HG02884 (cell line): ENCODE measurements around the gene RASA2.

Experiments used
- ATAC-seq: cut with Tn5 transposase; IDR thresholded peaks from one replicate; pipeline ENCODE4 v1.9.1; 2021; ENCODE audit warnings: mild to moderate bottlenecking, moderate library complexity; ENCODE audit not compliant: unreplicated experiment

The RASA2 gene, protein sequence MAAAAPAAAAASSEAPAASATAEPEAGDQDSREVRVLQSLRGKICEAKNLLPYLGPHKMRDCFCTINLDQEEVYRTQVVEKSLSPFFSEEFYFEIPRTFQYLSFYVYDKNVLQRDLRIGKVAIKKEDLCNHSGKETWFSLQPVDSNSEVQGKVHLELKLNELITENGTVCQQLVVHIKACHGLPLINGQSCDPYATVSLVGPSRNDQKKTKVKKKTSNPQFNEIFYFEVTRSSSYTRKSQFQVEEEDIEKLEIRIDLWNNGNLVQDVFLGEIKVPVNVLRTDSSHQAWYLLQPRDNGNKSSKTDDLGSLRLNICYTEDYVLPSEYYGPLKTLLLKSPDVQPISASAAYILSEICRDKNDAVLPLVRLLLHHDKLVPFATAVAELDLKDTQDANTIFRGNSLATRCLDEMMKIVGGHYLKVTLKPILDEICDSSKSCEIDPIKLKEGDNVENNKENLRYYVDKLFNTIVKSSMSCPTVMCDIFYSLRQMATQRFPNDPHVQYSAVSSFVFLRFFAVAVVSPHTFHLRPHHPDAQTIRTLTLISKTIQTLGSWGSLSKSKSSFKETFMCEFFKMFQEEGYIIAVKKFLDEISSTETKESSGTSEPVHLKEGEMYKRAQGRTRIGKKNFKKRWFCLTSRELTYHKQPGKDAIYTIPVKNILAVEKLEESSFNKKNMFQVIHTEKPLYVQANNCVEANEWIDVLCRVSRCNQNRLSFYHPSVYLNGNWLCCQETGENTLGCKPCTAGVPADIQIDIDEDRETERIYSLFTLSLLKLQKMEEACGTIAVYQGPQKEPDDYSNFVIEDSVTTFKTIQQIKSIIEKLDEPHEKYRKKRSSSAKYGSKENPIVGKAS

DNA sequence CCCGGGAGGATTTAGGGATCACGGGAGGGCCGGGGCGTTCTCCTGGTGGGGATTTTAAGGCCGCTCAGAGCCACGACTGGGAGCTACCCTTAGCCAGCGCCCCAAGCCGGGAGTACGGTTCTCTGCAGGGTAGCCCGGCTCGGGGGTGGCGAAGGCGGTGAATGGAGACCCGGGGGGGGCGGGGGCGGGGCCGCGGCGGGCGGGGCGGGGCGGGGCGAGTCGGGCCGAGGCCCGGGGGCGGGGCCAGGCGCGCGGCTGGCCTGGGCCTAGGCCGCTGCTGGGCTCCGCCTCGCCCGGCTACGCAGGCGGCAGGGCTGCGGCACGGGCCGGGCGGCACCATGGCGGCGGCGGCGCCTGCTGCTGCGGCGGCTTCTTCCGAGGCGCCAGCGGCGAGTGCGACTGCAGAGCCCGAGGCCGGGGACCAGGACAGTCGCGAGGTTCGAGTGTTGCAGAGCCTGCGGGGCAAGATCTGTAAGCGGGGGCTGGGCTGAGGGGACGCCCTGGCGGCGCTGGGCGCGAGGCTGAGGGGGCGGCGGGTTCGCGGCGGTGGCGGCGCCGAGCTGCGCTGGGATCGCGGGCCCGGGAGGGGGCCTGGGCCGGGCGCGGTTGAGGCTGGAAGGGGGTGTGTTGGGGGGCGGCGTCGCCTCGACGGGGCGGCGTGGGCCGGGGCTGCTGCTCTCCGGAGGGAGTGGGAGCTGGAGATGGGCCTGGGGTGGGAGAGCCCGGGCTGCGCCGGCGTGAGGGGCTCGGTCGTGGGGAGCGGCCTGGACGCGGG, at the start of gene RASA2:
Gene RASA2, plus strand, starts transcription at position 282 of the 775 bp plus-strand sequence. Its CDS starts 57 bp downstream, at position 339.
- ATAC-seq, result peak; percentile 57

DNA sequence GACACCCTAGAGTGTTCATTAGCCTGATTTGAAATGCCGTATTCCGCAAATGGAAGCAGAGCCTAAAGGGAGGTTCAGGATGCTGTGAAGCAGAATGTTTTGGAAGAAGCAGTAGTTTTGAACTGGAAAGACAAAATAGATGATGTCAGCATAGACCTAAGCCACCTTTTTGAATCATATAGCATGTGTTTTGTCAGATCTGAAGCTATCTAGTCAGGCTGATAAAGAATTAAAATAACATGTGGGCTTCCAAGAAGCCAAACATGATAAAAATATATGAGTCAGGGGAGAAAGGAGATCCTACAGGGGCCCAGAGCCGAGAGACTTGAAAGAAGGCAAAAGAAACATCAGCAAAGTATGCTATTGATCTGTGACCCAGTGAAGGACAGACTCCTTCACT, 47.2 kb upstream of the RASA2 start:
- no peak for ATAC-seq

DNA sequence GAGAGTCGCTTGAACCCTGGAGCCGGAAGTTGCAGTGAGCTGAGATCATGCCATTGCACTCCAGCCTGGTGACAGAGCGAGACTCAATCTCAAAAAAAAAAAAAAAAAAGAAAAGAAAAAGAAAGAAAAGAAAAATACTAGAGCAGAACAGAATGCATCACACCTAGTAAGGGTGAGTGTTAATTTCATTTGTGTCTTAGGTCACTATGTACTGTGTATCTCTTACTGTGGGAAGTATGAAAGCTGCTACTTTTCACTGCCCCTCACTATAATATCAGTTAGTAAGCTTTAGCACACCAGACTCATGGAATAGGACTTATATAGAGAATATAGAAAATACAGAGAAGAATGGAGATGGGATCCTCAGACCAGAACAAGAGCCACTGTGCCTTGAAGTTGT, 45.9 kb upstream of the RASA2 start:
- ATAC-seq, result no peak

DNA sequence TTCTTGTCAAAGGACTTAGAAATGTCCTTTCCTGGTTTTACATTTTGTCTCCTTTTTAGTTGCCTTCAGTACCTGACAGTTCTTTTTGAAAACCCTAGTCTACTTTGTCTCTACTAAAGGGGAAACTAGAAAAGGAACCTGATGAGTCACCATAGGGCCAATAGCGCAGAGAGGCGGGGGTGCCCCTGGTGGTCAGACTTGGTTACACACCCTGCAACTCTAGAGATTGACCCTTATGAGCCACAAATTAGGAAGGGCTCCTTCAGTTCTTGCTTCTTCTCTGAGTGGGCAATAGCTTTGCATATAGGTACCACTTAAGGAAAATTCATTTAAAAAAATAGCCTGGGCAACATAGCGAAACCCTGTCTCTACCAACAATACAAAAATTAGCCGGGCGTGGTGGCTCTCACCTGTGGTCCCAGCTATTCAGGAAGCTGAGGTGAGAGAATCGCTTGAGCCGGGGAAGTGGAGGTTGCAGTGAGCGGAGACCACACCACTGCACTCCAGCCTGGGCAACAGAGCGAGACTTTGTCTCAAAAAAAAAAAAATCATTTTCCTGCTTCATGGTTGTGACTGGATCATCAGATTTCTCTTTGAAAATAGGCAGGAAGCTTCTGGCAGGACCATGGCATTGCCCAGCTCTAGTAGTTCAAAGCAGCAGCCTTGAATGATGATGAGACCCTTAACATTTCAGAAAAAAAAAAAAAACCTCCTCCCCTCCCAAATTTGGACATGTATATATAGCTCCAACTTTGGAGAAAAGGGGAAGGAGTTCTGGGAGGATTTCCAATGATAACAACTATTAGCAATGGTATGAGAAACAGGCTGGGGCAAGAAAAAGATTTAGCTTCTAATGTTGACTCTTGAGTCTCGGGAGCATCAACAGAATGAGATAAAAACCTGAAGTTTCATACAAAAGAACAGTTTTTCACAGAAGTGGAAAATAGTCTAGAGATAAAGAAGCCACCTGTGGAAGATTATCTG, 45.2 kb upstream of the RASA2 start:
- ATAC-seq, result peak; percentile 97

DNA sequence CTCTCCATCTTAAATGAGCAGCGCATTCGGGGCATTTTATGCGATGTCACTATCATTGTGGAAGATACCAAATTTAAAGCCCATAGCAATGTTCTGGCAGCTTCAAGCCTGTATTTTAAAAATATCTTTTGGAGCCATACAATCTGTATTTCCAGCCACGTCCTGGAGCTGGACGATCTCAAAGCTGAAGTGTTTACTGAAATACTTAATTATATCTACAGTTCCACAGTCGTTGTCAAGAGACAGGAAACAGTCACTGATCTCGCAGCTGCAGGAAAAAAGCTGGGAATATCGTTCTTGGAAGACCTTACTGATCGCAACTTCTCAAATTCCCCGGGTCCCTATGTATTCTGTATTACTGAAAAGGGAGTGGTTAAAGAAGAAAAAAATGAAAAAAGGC, 44.4 kb upstream of the RASA2 start:
- no peak for ATAC-seq

DNA sequence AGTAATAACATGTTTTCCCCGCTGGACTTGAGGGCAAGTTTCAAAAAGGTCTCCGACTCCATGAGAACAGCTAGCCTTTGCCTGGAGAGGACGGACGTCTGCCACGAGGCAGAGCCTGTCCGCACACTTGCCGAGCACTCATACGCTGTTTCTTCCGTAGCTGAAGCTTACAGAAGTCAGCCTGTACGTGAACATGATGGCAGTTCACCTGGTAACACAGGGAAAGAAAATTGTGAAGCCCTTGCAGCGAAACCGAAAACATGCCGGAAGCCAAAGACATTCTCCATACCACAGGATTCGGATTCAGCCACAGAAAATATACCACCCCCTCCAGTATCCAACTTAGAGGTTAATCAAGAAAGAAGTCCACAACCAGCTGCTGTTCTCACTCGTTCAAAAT, 43.9 kb upstream of the RASA2 start:
- ATAC-seq, result no peak

DNA sequence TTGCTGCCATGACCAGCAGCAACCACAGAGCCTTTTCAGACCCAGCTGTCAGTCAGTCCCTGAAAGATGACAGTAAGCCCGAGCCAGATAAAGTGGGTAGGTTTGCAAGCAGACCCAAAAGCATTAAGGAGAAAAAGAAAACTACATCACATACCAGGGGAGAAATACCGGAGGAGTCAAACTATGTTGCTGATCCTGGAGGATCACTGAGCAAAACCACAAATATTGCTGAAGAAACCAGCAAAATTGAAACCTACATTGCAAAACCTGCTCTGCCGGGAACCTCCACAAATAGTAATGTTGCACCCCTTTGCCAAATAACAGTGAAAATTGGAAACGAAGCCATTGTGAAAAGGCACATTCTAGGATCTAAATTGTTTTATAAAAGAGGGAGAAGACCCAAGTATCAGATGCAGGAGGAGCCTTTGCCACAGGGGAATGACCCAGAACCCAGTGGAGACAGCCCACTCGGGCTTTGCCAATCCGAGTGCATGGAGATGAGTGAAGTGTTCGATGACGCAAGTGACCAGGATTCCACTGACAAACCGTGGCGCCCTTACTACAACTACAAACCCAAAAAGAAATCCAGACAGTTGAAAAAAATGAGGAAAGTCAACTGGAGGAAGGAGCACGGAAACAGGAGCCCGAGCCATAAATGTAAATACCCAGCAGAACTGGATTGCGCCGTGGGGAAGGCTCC, 42.1 kb upstream of the RASA2 start:
- no peak for ATAC-seq

DNA sequence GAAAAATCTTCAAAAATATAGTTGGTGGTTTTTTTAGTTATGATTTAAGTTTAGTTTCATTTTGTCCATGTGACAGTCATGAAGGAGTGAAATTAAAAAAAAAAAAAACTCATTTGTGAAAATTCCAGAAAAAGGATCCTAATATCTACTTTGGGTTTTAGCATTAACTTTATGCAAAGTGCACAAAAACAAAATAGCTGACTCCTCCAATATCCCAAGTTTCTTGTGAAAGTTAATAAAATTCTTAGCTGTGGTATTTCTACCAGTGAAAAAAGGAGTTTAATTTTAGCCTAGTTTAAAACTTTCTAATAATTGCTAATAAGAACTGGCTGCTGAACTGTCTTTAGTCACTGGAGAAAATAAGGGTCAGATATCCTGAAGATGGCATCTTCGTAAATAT, 40.8 kb upstream of the RASA2 start:
- ATAC-seq, result no peak

DNA sequence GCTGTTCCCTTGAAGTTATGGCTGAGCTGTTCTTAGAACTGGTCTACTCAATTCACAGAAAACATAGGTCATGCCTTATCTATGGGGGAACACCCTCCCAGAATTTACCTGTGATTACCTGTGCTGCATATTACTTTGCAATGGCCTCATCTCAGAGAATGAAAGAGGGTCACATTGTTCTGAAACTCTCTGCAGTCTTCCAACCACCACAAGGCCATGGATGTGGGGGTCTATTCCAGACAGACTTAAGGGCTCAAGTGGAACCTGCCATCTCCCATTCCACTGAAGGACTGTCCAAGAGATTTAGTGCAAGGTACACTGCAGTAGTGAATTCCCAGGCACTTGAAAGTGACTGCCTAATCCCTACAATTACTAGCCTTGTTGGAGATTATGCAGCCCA, 40.1 kb upstream of the RASA2 start:
- ATAC-seq, result no peak

DNA sequence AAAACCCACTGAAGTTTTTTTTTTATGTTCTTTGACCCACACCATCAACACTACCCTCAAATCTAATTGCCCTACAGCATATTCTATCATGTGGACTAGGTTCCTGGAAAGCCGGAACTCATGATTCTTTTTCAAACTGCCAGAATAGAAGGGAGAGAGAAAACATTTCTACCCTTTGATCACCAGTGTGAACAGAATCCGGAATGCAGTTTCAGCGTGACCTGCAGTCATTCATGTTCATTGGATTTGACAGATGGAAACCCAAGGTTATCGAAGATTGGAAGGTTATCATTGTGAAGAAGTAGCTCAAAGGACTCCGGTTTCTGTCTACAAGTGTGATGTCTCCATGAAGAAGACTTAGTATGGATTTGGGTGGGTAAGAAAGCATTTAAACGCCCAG, 39.4 kb upstream of the RASA2 start:
- ATAC-seq, result no peak

DNA sequence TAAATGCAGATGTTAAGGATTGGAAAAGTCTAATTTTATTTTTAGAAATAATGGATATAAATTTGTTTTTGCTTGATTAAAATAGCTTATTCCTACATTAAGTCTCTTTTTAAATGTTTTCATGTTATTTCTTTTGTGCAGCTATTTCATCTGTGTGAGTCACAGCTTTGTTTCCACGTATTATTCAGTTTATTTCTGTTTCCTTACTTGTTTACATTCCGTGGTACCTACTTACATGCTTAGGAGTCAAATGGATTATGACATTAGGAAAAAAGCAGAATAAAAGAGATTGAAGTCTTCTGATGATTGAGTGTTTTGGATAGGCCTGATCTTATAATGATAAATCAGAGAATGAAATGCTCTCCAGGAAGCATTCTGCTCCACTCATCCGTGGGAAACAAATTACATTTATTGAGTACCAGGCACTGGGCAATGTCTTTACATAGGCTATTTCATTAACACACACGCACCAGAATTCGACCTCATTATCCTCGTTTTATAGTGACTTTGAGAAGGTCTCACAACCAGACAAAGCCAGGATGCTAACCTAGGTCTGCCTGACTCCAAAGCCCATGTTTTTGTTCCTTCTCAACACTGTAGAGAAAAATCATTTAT, 38.1 kb upstream of the RASA2 start:
- no peak for ATAC-seq

DNA sequence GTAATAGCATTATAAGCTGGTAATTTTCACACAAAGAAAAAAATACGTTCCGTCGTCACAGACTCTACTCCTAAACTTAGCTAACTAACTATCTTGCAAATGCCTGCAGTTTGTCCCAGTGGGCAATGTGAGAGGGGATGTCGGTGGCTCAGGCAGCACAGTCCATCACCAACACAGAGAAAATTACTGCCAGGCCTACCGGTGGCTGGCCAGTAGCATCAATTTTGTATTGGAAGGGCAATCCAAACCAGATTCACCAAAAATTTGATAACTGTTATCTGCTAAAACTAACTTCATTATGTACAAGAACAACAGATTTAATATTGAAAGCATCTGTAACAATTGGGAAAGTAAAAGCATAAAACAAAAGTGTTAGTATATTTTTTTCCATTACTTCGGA, 37.4 kb upstream of the RASA2 start:
- ATAC-seq, result no peak

DNA sequence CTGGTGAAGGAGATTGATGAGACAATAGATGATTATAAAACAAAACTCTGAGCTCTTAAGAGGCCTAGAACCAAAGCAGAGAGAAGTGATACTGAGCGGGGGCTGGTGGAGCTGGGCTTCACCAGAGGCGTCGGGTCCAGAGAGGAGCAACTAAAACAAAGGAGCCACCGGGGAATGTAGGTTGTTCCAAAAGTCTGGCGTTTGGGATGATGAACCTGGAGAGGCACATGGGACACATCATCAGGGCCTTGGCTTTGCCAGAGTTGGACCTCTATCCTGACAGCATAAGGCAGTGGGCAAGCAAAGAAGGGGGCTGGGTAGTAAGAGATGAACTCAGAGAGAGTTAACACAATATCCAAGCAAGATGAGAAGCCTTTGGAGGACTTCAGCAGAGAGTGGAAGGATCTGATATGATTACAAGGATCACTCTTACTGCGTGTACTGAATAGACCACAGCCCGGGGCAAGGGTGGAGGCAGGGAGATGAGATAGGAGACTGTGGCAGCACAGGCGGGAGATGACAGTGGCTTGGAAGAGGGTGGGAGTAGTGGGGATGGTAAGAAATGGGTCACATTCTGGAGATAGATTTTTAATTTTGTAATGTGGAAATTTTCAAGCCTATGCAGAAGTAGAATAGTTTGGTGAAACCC, 36.0 kb upstream of the RASA2 start:
- no peak for ATAC-seq

DNA sequence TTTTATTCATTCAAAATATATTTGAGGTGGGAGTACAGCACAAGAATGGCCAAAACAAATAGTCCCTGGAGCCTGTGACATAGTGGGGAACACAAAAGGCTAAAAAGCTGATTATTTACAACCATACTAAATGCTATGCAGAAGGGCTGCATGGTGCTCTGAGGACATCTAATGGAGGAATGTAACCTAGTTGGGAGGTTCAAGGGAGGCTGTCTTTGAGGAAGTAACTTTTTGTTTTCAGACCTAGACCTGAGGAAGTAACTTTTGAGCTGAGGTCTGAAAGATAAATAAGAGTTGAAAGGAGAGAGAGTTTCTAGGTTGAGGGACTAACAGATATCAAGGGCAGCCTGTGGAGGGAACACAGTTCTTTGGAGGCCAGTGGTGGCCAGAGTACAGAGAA, 34.8 kb upstream of the RASA2 start:
- ATAC-seq, result peak; percentile 82

DNA sequence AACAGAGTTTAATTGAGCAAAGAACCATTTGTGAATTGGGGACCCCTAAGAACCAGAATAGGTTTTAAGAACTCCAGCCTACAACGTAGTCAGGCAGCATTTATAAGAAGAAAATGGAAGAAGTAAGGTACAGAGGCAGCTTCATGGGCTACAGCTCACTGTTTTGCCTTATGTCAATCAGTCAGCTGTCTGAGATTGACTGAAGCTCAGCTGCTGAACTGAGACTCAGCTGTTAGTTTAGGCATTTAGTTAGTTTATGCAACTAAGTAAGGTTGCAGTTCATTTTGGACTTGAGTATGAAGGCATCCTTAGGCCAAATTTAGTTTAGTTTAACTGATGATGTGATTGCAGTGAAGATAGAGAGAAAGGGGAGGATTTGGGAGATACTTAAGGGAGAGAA, 34.1 kb upstream of the RASA2 start:
- no peak for ATAC-seq

DNA sequence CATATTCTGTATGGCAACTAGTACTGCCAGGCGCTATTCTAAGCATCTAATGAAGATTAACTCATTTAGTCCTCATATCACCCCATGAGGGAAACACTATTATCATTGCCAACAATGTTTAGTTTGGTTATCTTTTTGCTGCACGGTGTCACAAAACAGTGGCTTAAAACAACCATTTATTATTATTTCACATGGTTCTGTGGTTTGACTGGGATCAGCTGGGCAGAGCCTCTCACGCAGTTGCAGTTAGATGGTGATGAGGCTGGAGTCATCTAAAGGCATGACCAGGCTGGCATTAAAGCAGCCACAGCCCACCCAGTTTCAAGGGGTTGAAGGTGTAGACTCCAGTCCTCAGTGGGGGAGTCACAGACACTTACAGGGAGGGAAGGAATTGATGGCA, 32.8 kb upstream of the RASA2 start:
- no peak for ATAC-seq

DNA sequence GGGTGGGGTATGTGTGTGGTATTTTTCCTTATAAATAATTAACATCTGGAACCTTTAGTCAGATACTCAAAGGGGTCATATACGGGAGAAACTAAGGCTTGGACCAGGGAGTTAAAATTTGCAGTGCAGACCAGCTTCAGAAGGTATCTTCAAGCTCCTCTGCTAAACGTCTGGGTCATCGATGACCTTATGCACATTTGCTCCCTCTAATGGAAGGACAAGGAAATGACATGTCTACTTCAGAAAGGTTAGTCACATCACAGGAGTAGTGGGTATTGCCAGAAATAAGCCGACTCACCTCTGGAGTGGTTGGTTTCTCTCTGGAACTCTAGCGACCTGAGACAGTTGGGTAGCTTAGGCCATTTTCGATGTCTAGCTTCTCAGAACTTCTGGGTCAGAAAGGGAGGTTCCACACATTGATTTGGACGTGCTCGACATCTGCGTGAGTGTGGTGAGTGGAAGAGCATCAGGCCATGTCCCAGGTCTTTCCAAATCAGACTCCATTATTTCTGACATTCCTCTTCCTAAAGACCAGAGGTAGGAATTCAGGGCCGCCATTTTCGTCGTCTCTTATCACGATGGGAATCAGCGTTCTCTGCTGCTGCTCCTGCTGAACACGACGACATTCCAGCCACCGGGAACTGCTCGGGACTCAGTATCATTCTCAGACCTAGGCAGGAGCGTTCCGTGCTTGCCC, 31.8 kb upstream of the RASA2 start:
- peak; percentile 46 for ATAC-seq
